IPS-11a (cell line): Measurements from ENCODE around the gene GFAP.

ENCODE experiments used
- H3K4me3 ChIP-seq: one replicate; pipeline ENCODE4 v1.5.1; 2013; ENCODE audit warnings: low read depth, low read length, control low read depth

The GFAP gene

GRCh38 chr17:44915862-44916780 lies 821 bp upstream of the GFAP start:
- H3K4me3 ChIP-seq = no peak overlapping the region

- H3K4me3 ChIP-seq = no peak overlapping the region
Measured at GRCh38 chr17:44914698-44915271, 515 bp downstream of the GFAP start.

GRCh38 chr17:44914148-44914547 lies 1.2 kb downstream of the GFAP start:
- H3K4me3 ChIP-seq = no peak overlapping the region

GRCh38 chr17:44913676-44914075 lies 1.6 kb downstream of the GFAP start:
- H3K4me3 ChIP-seq = no peak overlapping the region

- H3K4me3 ChIP-seq = no peak overlapping the region
Measured at GRCh38 chr17:44912763-44913544, 2.3 kb downstream of the GFAP start.

- peak overlapping the region; percentile 33 for H3K4me3 ChIP-seq
Measured at GRCh38 chr17:44911133-44912001, 3.9 kb downstream of the GFAP start.

- no peak overlapping the region for H3K4me3 ChIP-seq
Measured at GRCh38 chr17:44910231-44911106, 4.8 kb downstream of the GFAP start.

GRCh38 chr17:44909681-44910144 lies 5.6 kb downstream of the GFAP start:
- H3K4me3 ChIP-seq = no peak overlapping the region

GRCh38 chr17:44908761-44909326 lies 6.5 kb downstream of the GFAP start:
- H3K4me3 ChIP-seq = no peak overlapping the region

GRCh38 chr17:44907729-44908470 lies 7.4 kb downstream of the GFAP start:
- H3K4me3 ChIP-seq = no peak overlapping the region

GRCh38 chr17:44906763-44907728 lies 8.3 kb downstream of the GFAP start:
- no peak overlapping the region for H3K4me3 ChIP-seq

- no peak overlapping the region for H3K4me3 ChIP-seq
Measured at GRCh38 chr17:44906010-44906646, 9.2 kb downstream of the GFAP start.

GRCh38 chr17:44905006-44906000 lies 10.0 kb downstream of the GFAP start:
- no peak overlapping the region for H3K4me3 ChIP-seq

- no peak overlapping the region for H3K4me3 ChIP-seq
Measured at GRCh38 chr17:44904001-44904984, 11.0 kb downstream of the GFAP start.
